DND-41 (cell line): ENCODE results near the gene BUD13.

Experiments used
- ATAC-seq: fragments of 200-7000 bp; cut with Tn5 transposase; 3 replicates; pipeline ENCODE4 v1.9.1; 2021; ENCODE audit warnings: low read depth; ENCODE audit not compliant: insufficient read depth
- DNase-seq: peaks from one replicate; pipeline ENCODE4 v3.0.0-alpha.2; 2020
- H2AFZ ChIP-seq: 2 replicates; pipeline ENCODE4 v1.6.0; 2012; ENCODE audit warnings: low read depth, low read length
- H3K27ac ChIP-seq: 2 replicates; pipeline ENCODE4 v1.5.1; 2012; ENCODE audit warnings: low read length, inconsistent platforms
- H3K27me3 ChIP-seq: fragments of 200-600 bp; sonication (generic); 2 replicates; pipeline ENCODE4 v1.6.0; 2012; ENCODE audit warnings: low read length, mild to moderate bottlenecking, inconsistent platforms; ENCODE audit not compliant: insufficient read depth, poor library complexity
- H3K36me3 ChIP-seq: 2 replicates; pipeline ENCODE4 v1.5.1; 2012; ENCODE audit warnings: low read length, inconsistent platforms; ENCODE audit not compliant: insufficient read depth
- H3K4me1 ChIP-seq: 2 replicates; pipeline ENCODE4 v1.5.1; 2012; ENCODE audit warnings: mild to moderate bottlenecking, low read length; ENCODE audit not compliant: insufficient read depth
- H3K4me2 ChIP-seq: 2 replicates; pipeline ENCODE4 v1.6.0; 2012; ENCODE audit warnings: mild to moderate bottlenecking, moderate library complexity, low read length, inconsistent platforms; ENCODE audit not compliant: insufficient read depth
- H3K4me3 ChIP-seq, 2 experiments: fragments of 200-600 bp in 1 of 2; shearing (Covaris generic) in 1 of 2; 2 replicates each; pipeline ENCODE4 v1.5.1; 2012 to 2016; ENCODE audit warnings: inconsistent platforms in 2 of 2, low read length in 2 of 2, mild to moderate bottlenecking in 2 of 2, low read depth in 1 of 2, moderate library complexity in 1 of 2
- H3K79me2 ChIP-seq: 2 replicates; pipeline ENCODE4 v1.6.0; 2012; ENCODE audit warnings: low read length, inconsistent platforms; ENCODE audit not compliant: insufficient read depth
- H3K9ac ChIP-seq: 2 replicates; pipeline ENCODE4 v1.6.0; 2012; ENCODE audit warnings: low read depth, mild to moderate bottlenecking, inconsistent platforms, low read length, moderate library complexity
- H3K9me3 ChIP-seq: 2 replicates; pipeline ENCODE4 v1.5.1; 2012; ENCODE audit warnings: low read length, moderate library complexity, mild to moderate bottlenecking, inconsistent platforms; ENCODE audit not compliant: insufficient read depth, severe bottlenecking
- H4K20me1 ChIP-seq: 2 replicates; pipeline ENCODE4 v1.6.0; 2012; ENCODE audit warnings: low read length; ENCODE audit not compliant: insufficient read depth
- CTCF ChIP-seq: IDR thresholded peaks from 2 replicates; pipeline ENCODE4 v1.5.1; 2012; ENCODE audit warnings: borderline replicate concordance, low read length, moderate library complexity, mild to moderate bottlenecking; ENCODE audit not compliant: poor library complexity, severe bottlenecking; ENCODE audit errors: extremely low read depth
- EZH2 ChIP-seq: IDR thresholded peaks from 3 replicates; pipeline ENCODE4 v1.6.1; 2012; ENCODE audit warnings: borderline replicate concordance, low read depth, mild to moderate bottlenecking, moderate library complexity, low read length, inconsistent platforms; ENCODE audit not compliant: severe bottlenecking

Gene BUD13

GRCh38 chr11:116791002-116791812 lies 18.4 kb upstream of the BUD13 start:
- H2AFZ ChIP-seq, result peak overlapping the region; percentile 73
- no peak overlapping the region for H3K27ac ChIP-seq
- ATAC-seq, result peak; percentile 75

GRCh38 chr11:116790167-116791001 lies 17.6 kb upstream of the BUD13 start:
- H4K20me1 ChIP-seq, result no peaks in the 10 kb centered on the region
- H3K79me2 ChIP-seq, result peaks cover 18% of the 10 kb centered on the region
- no peak overlapping the region for H3K4me3 ChIP-seq
- no peak overlapping the region for H3K4me2 ChIP-seq
- H3K4me1 ChIP-seq, result peaks cover 26% of the 10 kb centered on the region
- TF ChIP-seq EZH2 (no peak), CTCF (no peak)
- no peak for ATAC-seq
- no peak overlapping the region for H3K9ac ChIP-seq
- no peak for DNase-seq
- no peak overlapping the region for H3K27ac ChIP-seq
- H3K27me3 ChIP-seq, result no peaks in the 10 kb centered on the region
- no peak overlapping the region for H2AFZ ChIP-seq
- H3K9me3 ChIP-seq, result no peaks in the 10 kb centered on the region
- H3K36me3 ChIP-seq, result peaks cover 16% of the 10 kb centered on the region

More at GRCh38 chr11:116791002-116791812, 18.4 kb upstream of the BUD13 start:
- TF ChIP-seq CTCF (peak; percentile 92), EZH2 (no peak)
- peak; percentile 77 for DNase-seq
- Histone ChIP-seq H3K4me3 (peak overlapping the region in 1 of 2 experiments; percentile 29; a peak in 1 of 4 replicates), H3K9ac (no peak overlapping the region), H4K20me1 (no peaks in the 10 kb centered on the region), H3K4me2 (peak overlapping the region; percentile 37; the same call in 1 of the 2 replicates), H3K9me3 (no peaks in the 10 kb centered on the region), H3K27me3 (no peaks in the 10 kb centered on the region), H3K79me2 (peaks cover 16% of the 10 kb centered on the region), H3K36me3 (peaks cover 8% of the 10 kb centered on the region), H3K4me1 (peaks cover 24% of the 10 kb centered on the region)

GRCh38 chr11:116788975-116789374 lies 16.2 kb upstream of the BUD13 start:
- Histone ChIP-seq H3K4me2 (peak overlapping the region; percentile 99), H3K27ac (no peak overlapping the region), H3K4me3 (no peak overlapping the region), H3K79me2 (peaks cover 20% of the 10 kb centered on the region), H3K9ac (no peak overlapping the region), H3K9me3 (no peaks in the 10 kb centered on the region), H2AFZ (0 out of 2 replicates have a peak overlapping the region, but pooled peaks have one; percentile 18), H3K4me1 (peaks cover 26% of the 10 kb centered on the region), H4K20me1 (no peaks in the 10 kb centered on the region), H3K36me3 (peaks cover 30% of the 10 kb centered on the region), H3K27me3 (no peaks in the 10 kb centered on the region)
- DNase-seq (no peak), ATAC-seq (no peak)
- no peak for TF ChIP-seq CTCF
- TF ChIP-seq EZH2, result no peak
